Panc1 (cell line): ENCODE data around the gene RASSF5. TPM values are rescaled to one million over a fixed set of nuclear protein-coding genes. Genes with fewer than 3 reads are reported as not detected.
"Not testable (repeated sequence)": the region's sequence is repeated elsewhere in the genome, so short reads cannot be mapped to it uniquely, and the experiment has no call there.

ENCODE experiments used
- ATAC-seq: fragments of 200-7000 bp; cut with Tn5 transposase; 2 replicates; pipeline ENCODE4 v1.9.1; 2020; ENCODE audit warnings: mild to moderate bottlenecking, moderate library complexity
- BruUV-seq: library from RNA; stranded (reverse); fragments of 400-500 nt; replicated peaks from 2 replicates; lab custom pipeline; 2021; lab: Mats Ljungman, UMichigan
- CTCF ChIA-PET: fragments of 300-600 bp; sonication (Branson Sonifier 250); formaldehyde crosslinking; loops from one replicate; lab custom pipeline; 2022; ENCODE audit warnings: antibody characterized with exemption; lab: Charles Lee
- POLR2A ChIA-PET: fragments of 300-600 bp; sonication (Branson Sonifier 250); formaldehyde crosslinking; loops from one replicate; lab custom pipeline; 2022; ENCODE audit warnings: antibody characterized with exemption; lab: Charles Lee
- DNase-seq: peaks from one replicate; pipeline ENCODE4 v3.0.0-alpha.2; 2010; ENCODE audit warnings: low read depth, low spot score
- H3K27ac ChIP-seq: 2 replicates; pipeline ENCODE4 v1.5.1; 2011; ENCODE audit warnings: mild to moderate bottlenecking, low read length, inconsistent platforms
- H3K27me3 ChIP-seq: fragments of 200-500 bp; sonication (Bioruptor generic); 2 replicates; pipeline ENCODE4 v1.6.0; 2014; ENCODE audit warnings: low read length, inconsistent platforms; ENCODE audit not compliant: control insufficient read depth, insufficient read depth
- H3K36me3 ChIP-seq: fragments of 200-500 bp; sonication (Bioruptor generic); 2 replicates; pipeline ENCODE4 v1.5.1; 2014; ENCODE audit warnings: inconsistent platforms, mild to moderate bottlenecking, low read length, moderate library complexity; ENCODE audit not compliant: control insufficient read depth, insufficient read depth
- H3K4me1 ChIP-seq: 2 replicates; pipeline ENCODE4 v1.5.1; 2011; ENCODE audit warnings: inconsistent platforms, mild to moderate bottlenecking, low read length, moderate library complexity; ENCODE audit not compliant: control insufficient read depth, insufficient read depth
- H3K4me3 ChIP-seq, 2 experiments: 2 replicates each; pipeline ENCODE4 v1.5.1; 2011 to 2012; ENCODE audit warnings: low read depth in 2 of 2, low read length in 2 of 2, mild to moderate bottlenecking in 2 of 2, inconsistent platforms in 1 of 2, moderate library complexity in 1 of 2
- H3K9me3 ChIP-seq: fragments of 200-500 bp; sonication (Bioruptor generic); 2 replicates; pipeline ENCODE4 v1.5.1; 2014; ENCODE audit warnings: low read depth, mild to moderate bottlenecking, inconsistent platforms, low read length, moderate library complexity; ENCODE audit not compliant: control insufficient read depth, insufficient read depth
- CTCF ChIP-seq: fragments of 450-650 bp; IDR thresholded peaks from 2 replicates; pipeline ENCODE4 v1.5.1; 2017; ENCODE audit warnings: mild to moderate bottlenecking
- POLR2AphosphoS5 ChIP-seq: IDR thresholded peaks from 2 replicates; pipeline ENCODE4 v1.6.1; 2012; ENCODE audit warnings: mild to moderate bottlenecking, low read depth, low read length, moderate library complexity
- REST ChIP-seq, 2 experiments: IDR thresholded peaks; 2 replicates each; pipeline ENCODE4 v1.6.1; 2011 to 2012; ENCODE audit warnings: low read depth in 2 of 2, control low read depth in 1 of 2, low read length in 1 of 2, mild to moderate bottlenecking in 1 of 2, moderate library complexity in 1 of 2; ENCODE audit not compliant: insufficient read depth in 1 of 2
- SIN3A ChIP-seq: IDR thresholded peaks from 2 replicates; pipeline ENCODE4 v1.6.1; 2012; ENCODE audit warnings: low read depth, mild to moderate bottlenecking, low read length, moderate library complexity, borderline replicate concordance; ENCODE audit not compliant: insufficient read depth
- TCF7L2 ChIP-seq: IDR thresholded peaks from 2 replicates; pipeline ENCODE4 v1.6.1; 2011; ENCODE audit warnings: mild to moderate bottlenecking, low read depth, low read length, inconsistent platforms
- in situ Hi-C: cut with HindIII; loops from 2 replicates; pipeline ENCODE4 v1.10.0; 2016; ENCODE audit warnings: low sequenced_read_pairs, low pct_unique_long_range_greater_than_20kb
- intact Hi-C: fragments of 100-400 bp; cut with micrococcal nuclease; formaldehyde crosslinking; loops from one replicate; pipeline ENCODE4 v1.10.0; 2022; ENCODE audit not compliant: unreplicated experiment
- total RNA-seq: library from RNA; stranded (reverse); gene quantifications from one replicate; pipeline ENCODE4 v1.2.1, GENCODE V29; 2021; ENCODE audit not compliant: unreplicated experiment

The RASSF5 gene
- total RNA-seq, 1 experiment from 2014 or later = 1.6 TPM

- no TSS peak for BruUV-seq
- intact Hi-C loops (no loop called here), in situ Hi-C loops (no loop called here)
- Histone ChIP-seq H3K27me3 (no peaks in the 10 kb centered on the region), H3K36me3 (no peaks in the 10 kb centered on the region), H3K4me3 (no peak overlapping the region), H3K9me3 (no peaks in the 10 kb centered on the region), H3K27ac (no peak overlapping the region), H3K4me1 (no peaks in the 10 kb centered on the region)
- TF ChIP-seq TCF7L2 (no peak), REST (IDR thresholded peaks at IDR 0.05; ENCODE audit: insufficient read depth in 1 of 2, low read depth in 2 of 2, low read length in 1 of 2) (no peak), POLR2AphosphoS5 (no peak), CTCF (no peak), SIN3A (no peak)
- ChIA-PET POLR2A (no interaction called here), CTCF (interaction anchor here (0.5 to 1.7 kb wide), 6 partner anchors 9 to 156 kb away, joined by 3 to 9 read pairs (median 6); partner anchors contain the start of gene IKBKE)
- ATAC-seq (0 out of 2 replicates have a peak, but pooled peaks have one; percentile 11), DNase-seq (no peak)
Observed at GRCh38 chr1:206480211-206480610, 27.1 kb upstream of the RASSF5 start.

- intact Hi-C loops = no loop called here
- H3K9me3 ChIP-seq = no peaks in the 10 kb centered on the region
- POLR2A ChIA-PET = no interaction called here
- TF ChIP-seq CTCF = no peak
- no peak for TF ChIP-seq REST (IDR thresholded peaks at IDR 0.05; ENCODE audit: insufficient read depth in 1 of 2, low read depth in 2 of 2, low read length in 1 of 2)
- TF ChIP-seq POLR2AphosphoS5 = no peak
- no peak for TF ChIP-seq SIN3A
- no peak for TF ChIP-seq TCF7L2
- BruUV-seq = no TSS peak
- no peaks in the 10 kb centered on the region for H3K36me3 ChIP-seq
- H3K27me3 ChIP-seq = no peaks in the 10 kb centered on the region
- ATAC-seq (no peak), DNase-seq (no peak)
- in situ Hi-C loops = no loop called here
- no peak overlapping the region for H3K27ac ChIP-seq
- no peak overlapping the region for H3K4me3 ChIP-seq
- CTCF ChIA-PET = interaction anchor here (1.8 kb wide), 1 partner anchor 12 kb away, joined by 3 read pairs; the partner anchor contains the start of gene IKBKE
- H3K4me1 ChIP-seq = no peaks in the 10 kb centered on the region
Observed at GRCh38 chr1:206482611-206483010, 24.7 kb upstream of the RASSF5 start.

GRCh38 chr1:206483864-206484263, 23.5 kb upstream of the RASSF5 start:
- H3K36me3 ChIP-seq, ATAC-seq, H3K27ac ChIP-seq, BruUV-seq, POLR2A ChIA-PET, H3K9me3 ChIP-seq, intact Hi-C loops, in situ Hi-C loops, H3K27me3 ChIP-seq, DNase-seq, H3K4me3 ChIP-seq, CTCF ChIA-PET, H3K4me1 ChIP-seq: not testable (repeated sequence)
